Glutamatergic neuron (in vitro differentiated cells): ENCODE results near the gene TRIM77. TPM values are rescaled to one million over a fixed set of nuclear protein-coding genes. Genes with fewer than 3 reads are reported as not detected.
"Not testable (repeated sequence)": the region's sequence is repeated elsewhere in the genome, so short reads cannot be mapped to it uniquely, and the experiment has no call there.

Experiments
- DNase-seq: peaks from one replicate; pipeline ENCODE4 v3.0.0; 2022
- H3K27ac Mint-ChIP-seq: one replicate; pipeline ENCODE4 v1.8.0; 2020; ENCODE audit warnings: mild to moderate bottlenecking, mixed read lengths, inconsistent platforms; ENCODE audit not compliant: unreplicated experiment
- H3K27me3 Mint-ChIP-seq: one replicate; pipeline ENCODE4 v1.8.0; 2020; ENCODE audit warnings: mild to moderate bottlenecking, moderate library complexity, mixed read lengths, inconsistent platforms; ENCODE audit not compliant: unreplicated experiment
- H3K36me3 Mint-ChIP-seq: one replicate; pipeline ENCODE4 v1.8.0; 2020; ENCODE audit warnings: mild to moderate bottlenecking, mixed read lengths, inconsistent platforms; ENCODE audit not compliant: unreplicated experiment
- H3K4me1 Mint-ChIP-seq: one replicate; pipeline ENCODE4 v1.8.0; 2020; ENCODE audit warnings: mild to moderate bottlenecking, low read depth, mixed read lengths, inconsistent platforms; ENCODE audit not compliant: unreplicated experiment
- H3K4me3 Mint-ChIP-seq: one replicate; pipeline ENCODE4 v1.8.0; 2020; ENCODE audit warnings: mild to moderate bottlenecking, mixed read lengths, inconsistent platforms; ENCODE audit not compliant: unreplicated experiment
- H3K9me3 Mint-ChIP-seq: one replicate; pipeline ENCODE4 v1.8.0; 2020; ENCODE audit warnings: mild to moderate bottlenecking, moderate library complexity, mixed read lengths, inconsistent platforms; ENCODE audit not compliant: unreplicated experiment
- CTCF ChIP-seq: fragments of 200-600 bp; sonication (generic); IDR thresholded peaks from one replicate; pipeline ENCODE4 v1.5.0; 2021; ENCODE audit not compliant: partially characterized antibody, unreplicated experiment
- total RNA-seq: library from RNA; stranded (reverse); fragmentation: NEBNext Ultra II Directional; extraction: Animal tissue kit (Norgen Biotek cat#: 25700); gene quantifications from one replicate; pipeline ENCODE4 v1.2.1, GENCODE V29; 2021; ENCODE audit not compliant: unreplicated experiment

TRIM77 gene
- total RNA-seq, 1 donor from 2014 or later, result not detected

DNA sequence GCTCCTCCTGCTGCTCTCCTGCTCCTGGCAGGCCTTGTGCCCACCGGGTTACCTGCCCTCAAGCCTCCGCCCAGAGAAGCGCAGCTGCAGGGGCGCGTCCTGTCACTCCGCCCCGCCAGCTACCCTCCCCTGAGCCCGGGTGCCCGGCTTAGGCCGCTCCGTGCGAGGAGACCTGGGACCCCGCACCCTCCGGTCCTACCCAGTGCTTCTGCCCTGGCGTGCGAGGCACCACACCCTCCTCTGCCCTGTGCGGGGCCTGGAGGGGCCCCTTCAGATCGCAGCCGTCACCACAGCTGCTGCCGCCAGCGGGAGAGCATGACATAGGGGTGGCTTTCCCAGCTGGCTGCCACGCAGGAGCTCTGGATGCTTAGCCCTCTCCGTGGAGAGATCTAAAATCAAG is 20.1 kb downstream of the TRIM77 start:
- H3K4me1 Mint-ChIP-seq, H3K4me3 Mint-ChIP-seq, H3K27me3 Mint-ChIP-seq, H3K9me3 Mint-ChIP-seq, H3K36me3 Mint-ChIP-seq, H3K27ac Mint-ChIP-seq, DNase-seq: not testable (repeated sequence)

DNA sequence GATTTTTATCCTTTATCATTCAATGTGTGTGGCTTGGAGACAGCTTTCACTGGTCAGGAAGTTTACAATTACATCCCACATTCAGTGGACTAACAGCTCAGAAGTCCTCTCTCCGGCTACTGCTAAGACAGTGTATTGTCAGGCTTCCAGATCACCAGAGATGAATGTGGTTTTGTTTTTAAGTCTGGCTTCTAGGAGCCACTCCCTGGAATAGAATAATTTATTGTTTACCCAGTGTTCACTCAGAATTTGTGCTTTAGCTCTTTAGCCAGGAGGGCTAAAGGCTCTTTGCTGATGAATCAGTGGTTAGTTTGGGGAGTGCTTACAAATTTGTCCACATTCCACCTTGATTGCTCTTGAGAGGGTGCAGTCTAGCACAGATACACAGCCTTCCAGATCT is 26.5 kb downstream of the TRIM77 start:
- no peak for DNase-seq
- no peak for TF ChIP-seq CTCF
- H3K4me3 Mint-ChIP-seq, result no peak overlapping the region
- no peaks in the 10 kb centered on the region for H3K36me3 Mint-ChIP-seq
- H3K4me1 Mint-ChIP-seq, result no peaks in the 10 kb centered on the region
- peaks cover 3% of the 10 kb centered on the region for H3K9me3 Mint-ChIP-seq
- H3K27me3 Mint-ChIP-seq, result no peaks in the 10 kb centered on the region
- no peak overlapping the region for H3K27ac Mint-ChIP-seq

DNA sequence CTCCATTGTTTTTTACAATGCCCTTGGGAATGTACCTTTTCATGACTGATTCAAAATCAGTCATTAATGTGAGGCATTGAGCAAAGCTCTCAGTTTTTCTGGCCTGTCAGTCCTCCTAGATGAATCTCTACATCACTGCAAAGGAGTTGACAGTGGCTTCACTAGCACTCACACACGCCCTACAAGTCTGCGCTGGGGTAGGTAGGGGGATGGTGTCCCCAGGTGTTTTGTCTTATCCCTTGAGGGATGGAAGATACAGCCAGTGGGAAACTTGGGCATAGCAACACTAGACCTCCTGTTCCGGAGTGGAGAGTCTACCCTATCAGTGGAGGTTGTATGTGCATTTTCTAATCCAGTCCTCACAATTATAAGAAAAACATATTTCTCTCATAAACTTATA is 27.0 kb downstream of the TRIM77 start:
- H3K27ac Mint-ChIP-seq, result no peak overlapping the region
- no peak overlapping the region for H3K4me3 Mint-ChIP-seq
- no peaks in the 10 kb centered on the region for H3K4me1 Mint-ChIP-seq
- DNase-seq, result no peak
- H3K9me3 Mint-ChIP-seq, result peaks cover 3% of the 10 kb centered on the region
- no peak for TF ChIP-seq CTCF
- H3K36me3 Mint-ChIP-seq, result no peaks in the 10 kb centered on the region
- no peaks in the 10 kb centered on the region for H3K27me3 Mint-ChIP-seq

DNA sequence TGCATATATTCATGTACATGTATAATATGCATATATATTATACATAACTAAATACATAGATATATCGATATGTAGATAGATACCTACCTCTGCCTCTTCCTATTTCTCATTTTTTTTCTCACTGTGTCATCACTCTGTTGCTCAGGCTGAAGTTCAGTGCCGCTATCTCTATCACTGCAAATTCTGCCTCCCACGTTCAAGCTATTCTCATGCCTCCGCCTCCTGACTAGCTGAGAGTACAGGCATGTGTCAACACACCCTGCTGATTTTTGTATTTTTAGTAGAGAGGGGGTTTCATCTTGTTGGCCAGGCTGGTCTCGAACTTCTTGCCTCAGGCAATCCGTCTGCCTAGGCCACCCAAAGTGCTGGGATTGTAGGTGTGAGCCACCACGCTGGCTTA is 31.3 kb downstream of the TRIM77 start:
- not testable (repeated sequence) for H3K36me3 Mint-ChIP-seq, H3K4me1 Mint-ChIP-seq, DNase-seq, H3K4me3 Mint-ChIP-seq, H3K27ac Mint-ChIP-seq, H3K9me3 Mint-ChIP-seq, H3K27me3 Mint-ChIP-seq

- not testable (repeated sequence) for DNase-seq, H3K9me3 Mint-ChIP-seq, H3K27me3 Mint-ChIP-seq, H3K36me3 Mint-ChIP-seq, H3K4me3 Mint-ChIP-seq, H3K4me1 Mint-ChIP-seq, H3K27ac Mint-ChIP-seq
Measured at GRCh38 chr11:89744158-89744557, 34.1 kb downstream of the TRIM77 start.

GRCh38 chr11:89750822-89751221 is 40.7 kb downstream of the TRIM77 start:
- H3K9me3 Mint-ChIP-seq, H3K4me3 Mint-ChIP-seq, H3K4me1 Mint-ChIP-seq, DNase-seq, H3K36me3 Mint-ChIP-seq, H3K27me3 Mint-ChIP-seq, H3K27ac Mint-ChIP-seq: not testable (repeated sequence)

Other genes starting within 250 kb of the TRIM77 start
- 1.9 TPM for gene NOX4, start 218.9 kb upstream of the TRIM77 start, total RNA-seq
- 1.1 TPM for gene TRIM49, start 98.3 kb downstream of the TRIM77 start, total RNA-seq
- 0.20 TPM for gene TRIM64B, start 168.2 kb downstream of the TRIM77 start, total RNA-seq
- 1.2 TPM for gene TRIM49D1, start 211.9 kb downstream of the TRIM77 start, total RNA-seq
- gene TRIM49D2, start 213.8 kb downstream of the TRIM77 start, total RNA-seq, result 0.42 TPM